Immature natural killer cell (primary cell): ENCODE measurements around the gene CRNKL1. TPM values are rescaled to one million over a fixed set of nuclear protein-coding genes. Genes with fewer than 3 reads are reported as not detected.

ENCODE experiments used
- DNase-seq, 3 donors: peaks; one replicate each; pipeline ENCODE4 v3.0.0; 2022; ENCODE audit warnings: mixed read lengths in 1 of 3
- H3K27ac Mint-ChIP-seq, 6 donors: one replicate each; pipeline ENCODE4 v1.8.0; 2020; ENCODE audit warnings: mixed read lengths in 6 of 6, mild to moderate bottlenecking in 5 of 6, inconsistent platforms in 4 of 6, moderate library complexity in 3 of 6
- H3K27me3 Mint-ChIP-seq, 3 donors: one replicate each; pipeline ENCODE4 v1.8.0; 2020 to 2021; ENCODE audit warnings: low read depth in 3 of 3, mild to moderate bottlenecking in 3 of 3, mixed read lengths in 3 of 3, moderate library complexity in 3 of 3, inconsistent platforms in 1 of 3
- H3K36me3 Mint-ChIP-seq, 3 donors: one replicate each; pipeline ENCODE4 v1.8.0; 2020; ENCODE audit warnings: mixed read lengths in 3 of 3, inconsistent platforms in 2 of 3, mild to moderate bottlenecking in 2 of 3
- H3K4me1 Mint-ChIP-seq, 2 donors: one replicate each; pipeline ENCODE4 v1.8.0; 2020; ENCODE audit warnings: inconsistent platforms in 2 of 2, mild to moderate bottlenecking in 2 of 2, mixed read lengths in 2 of 2, moderate library complexity in 1 of 2
- H3K4me3 Mint-ChIP-seq, 5 donors: one replicate each; pipeline ENCODE4 v1.8.0; 2020; ENCODE audit warnings: mild to moderate bottlenecking in 5 of 5, mixed read lengths in 5 of 5, inconsistent platforms in 3 of 5, moderate library complexity in 3 of 5
- H3K9me3 Mint-ChIP-seq, 6 donors: one replicate each; pipeline ENCODE4 v1.8.0; 2020; ENCODE audit warnings: mild to moderate bottlenecking in 6 of 6, mixed read lengths in 6 of 6, inconsistent platforms in 4 of 6, moderate library complexity in 3 of 6
- polyA plus RNA-seq, 3 donors: library from polyadenylated mRNA; unstranded; fragments of 300-500 nt; fragmentation: Illumina TruSeq; gene quantifications; one replicate each; pipeline ENCODE4 v1.2.3, GENCODE V29; 2021

Gene CRNKL1
- 10 to 100 TPM; 11.2 to 19.0 (median 11.3) TPM for polyA plus RNA-seq

GRCh38 chr20:20052074-20052970 lies at the start of gene CRNKL1, which contains the start of gene CFAP61:
Gene CRNKL1 (minus strand): TSS chr20:20052466. CDS start chr20:20052342, 124 bp downstream.
Gene CFAP61 (plus strand): TSS chr20:20052532. CDS start chr20:20056654, 4,122 bp downstream.
- Mint-ChIP-seq H3K36me3 (peaks cover 17 to 25% (median 21%) of the 10 kb centered on the region in 3 donors), H3K9me3 (no peaks in the 10 kb centered on the region), H3K4me3 (peak within 1 kb of the TSS; percentile 97 to 100 (median 98)), H3K4me1 (peaks cover 21 to 35% of the 10 kb centered on the region in 2 donors), H3K27me3 (peaks cover 7 to 13% (median 12%) of the 10 kb centered on the region in 3 donors), H3K27ac (peak within 1 kb of the TSS; percentile 94 to 99 (median 96))
- peak; percentile 98 for DNase-seq

DNA sequence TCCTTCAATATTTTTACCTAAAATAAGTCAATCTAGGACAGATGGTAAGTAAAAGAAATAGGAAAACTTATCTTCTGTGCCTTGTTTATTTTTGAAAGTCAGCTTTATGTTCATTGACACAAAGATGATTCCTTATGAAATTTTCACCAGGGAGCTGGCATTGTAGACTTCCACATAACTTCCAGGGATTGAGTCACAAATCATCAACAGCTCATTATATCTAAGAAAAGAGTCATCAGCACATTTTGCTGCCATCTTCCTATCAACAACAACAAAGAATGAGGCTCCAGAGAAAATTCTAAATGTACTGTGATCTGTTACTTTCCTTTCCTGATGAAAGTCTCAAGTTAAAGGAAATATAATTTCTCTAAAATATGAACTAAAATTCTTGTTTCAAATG lies 48.6 kb upstream of the CRNKL1 start:
- Mint-ChIP-seq H3K4me1 (no peaks in the 10 kb centered on the region), H3K27ac (no peak overlapping the region), H3K4me3 (no peak overlapping the region), H3K27me3 (peaks cover 0 to 1% (median 0%) of the 10 kb centered on the region in 3 donors), H3K36me3 (no peaks in the 10 kb centered on the region), H3K9me3 (no peaks in the 10 kb centered on the region)
- DNase-seq: no peak

GRCh38 chr20:20096421-20096820 lies 44.2 kb upstream of the CRNKL1 start:
- Mint-ChIP-seq H3K27me3 (peaks cover 0 to 5% (median 0%) of the 10 kb centered on the region in 3 donors), H3K27ac (no peak overlapping the region), H3K9me3 (no peaks in the 10 kb centered on the region)

GRCh38 chr20:20095114-20095872 lies 43.0 kb upstream of the CRNKL1 start:
- DNase-seq: no peak
- H3K27ac Mint-ChIP-seq: peak overlapping the region in 1 of 6 donors; percentile 78
- H3K27me3 Mint-ChIP-seq: peaks cover 0 to 5% (median 0%) of the 10 kb centered on the region in 3 donors
- no peaks in the 10 kb centered on the region for H3K36me3 Mint-ChIP-seq
- H3K4me1 Mint-ChIP-seq: peaks cover 0 to 4% of the 10 kb centered on the region in 2 donors
- no peak overlapping the region for H3K4me3 Mint-ChIP-seq
- H3K9me3 Mint-ChIP-seq: no peaks in the 10 kb centered on the region

More at GRCh38 chr20:20096421-20096820, 44.2 kb upstream of the CRNKL1 start:
- Mint-ChIP-seq H3K36me3 (no peaks in the 10 kb centered on the region), H3K4me1 (peaks cover 0 to 4% of the 10 kb centered on the region in 2 donors), H3K4me3 (no peak overlapping the region)
- no peak for DNase-seq

GRCh38 chr20:20094410-20094809 lies 42.1 kb upstream of the CRNKL1 start:
- Mint-ChIP-seq H3K27me3 (peaks cover 0 to 5% (median 0%) of the 10 kb centered on the region in 3 donors), H3K27ac (peak overlapping the region in 5 of 6 donors; percentile 20 to 78 (median 39)), H3K36me3 (no peaks in the 10 kb centered on the region), H3K9me3 (no peaks in the 10 kb centered on the region), H3K4me3 (peak overlapping the region in 1 of 5 donors; percentile 56), H3K4me1 (peaks cover 0 to 4% of the 10 kb centered on the region in 2 donors)
- DNase-seq: peak in 1 of 3 donors; percentile 9

DNA sequence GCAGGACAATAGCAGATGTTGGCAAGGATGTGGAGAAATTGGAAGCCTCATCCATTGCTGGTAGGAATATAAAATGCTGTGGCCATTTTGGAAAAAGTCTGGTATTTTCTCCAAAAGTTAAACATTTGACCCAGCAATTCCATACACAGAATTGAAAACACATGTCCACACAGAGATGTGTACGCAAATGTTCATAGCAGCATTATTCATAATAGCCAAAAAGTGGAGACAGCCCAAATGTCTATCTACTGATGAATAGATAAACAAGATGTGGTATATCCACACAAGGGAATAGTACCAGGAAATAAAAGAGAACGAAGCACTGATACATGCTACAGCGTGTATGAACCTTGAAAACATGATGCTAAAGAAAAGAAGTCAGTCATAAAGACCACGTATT lies 40.6 kb upstream of the CRNKL1 start:
- peaks cover 0 to 5% (median 0%) of the 10 kb centered on the region in 3 donors for H3K27me3 Mint-ChIP-seq
- no peaks in the 10 kb centered on the region for H3K9me3 Mint-ChIP-seq
- H3K4me3 Mint-ChIP-seq: no peak overlapping the region
- no peak for DNase-seq
- H3K27ac Mint-ChIP-seq: no peak overlapping the region
- H3K36me3 Mint-ChIP-seq: no peaks in the 10 kb centered on the region
- H3K4me1 Mint-ChIP-seq: peaks cover 0 to 4% of the 10 kb centered on the region in 2 donors

- Mint-ChIP-seq H3K27me3 (peaks cover 0 to 5% (median 0%) of the 10 kb centered on the region in 3 donors), H3K4me1 (peaks cover 0 to 4% of the 10 kb centered on the region in 2 donors), H3K9me3 (no peaks in the 10 kb centered on the region), H3K27ac (peak overlapping the region in 2 of 6 donors; percentile 14 to 64), H3K4me3 (no peak overlapping the region), H3K36me3 (no peaks in the 10 kb centered on the region)
- no peak for DNase-seq
Measured at GRCh38 chr20:20089939-20090338, 37.7 kb upstream of the CRNKL1 start.

GRCh38 chr20:20089018-20089417 lies 36.8 kb upstream of the CRNKL1 start:
- H3K36me3 Mint-ChIP-seq: no peaks in the 10 kb centered on the region
- DNase-seq: no peak
- no peak overlapping the region for H3K4me3 Mint-ChIP-seq
- no peaks in the 10 kb centered on the region for H3K9me3 Mint-ChIP-seq
- peak overlapping the region in 1 of 6 donors; percentile 31 for H3K27ac Mint-ChIP-seq
- peaks cover 0 to 3% (median 0%) of the 10 kb centered on the region in 3 donors for H3K27me3 Mint-ChIP-seq
- H3K4me1 Mint-ChIP-seq: peaks cover 2 to 7% of the 10 kb centered on the region in 2 donors

DNA sequence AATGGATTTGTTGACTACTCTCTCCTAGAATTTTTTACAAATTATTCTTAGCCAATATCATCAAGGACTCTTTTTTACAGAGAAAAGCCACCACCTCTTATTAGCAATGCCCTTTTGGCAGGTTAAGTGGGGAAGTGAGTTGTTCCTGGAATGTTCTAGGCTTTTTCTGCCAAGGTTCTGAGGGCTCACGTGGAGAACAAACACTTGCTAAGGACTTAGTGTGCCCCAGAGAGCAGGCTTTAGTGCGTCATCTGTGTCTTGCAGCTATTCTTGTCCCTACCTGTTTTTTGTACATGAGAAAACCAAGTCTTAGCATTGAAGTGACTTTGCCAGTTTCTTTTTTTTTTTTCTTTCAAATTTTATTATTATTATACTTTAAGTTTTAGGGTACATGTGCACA lies 33.5 kb upstream of the CRNKL1 start:
- no peak overlapping the region for H3K27ac Mint-ChIP-seq
- no peaks in the 10 kb centered on the region for H3K36me3 Mint-ChIP-seq
- no peak for DNase-seq
- H3K27me3 Mint-ChIP-seq: peaks cover 0 to 3% (median 1%) of the 10 kb centered on the region in 3 donors
- peaks cover 5 to 10% of the 10 kb centered on the region in 2 donors for H3K4me1 Mint-ChIP-seq
- no peaks in the 10 kb centered on the region for H3K9me3 Mint-ChIP-seq
- H3K4me3 Mint-ChIP-seq: no peak overlapping the region

DNA sequence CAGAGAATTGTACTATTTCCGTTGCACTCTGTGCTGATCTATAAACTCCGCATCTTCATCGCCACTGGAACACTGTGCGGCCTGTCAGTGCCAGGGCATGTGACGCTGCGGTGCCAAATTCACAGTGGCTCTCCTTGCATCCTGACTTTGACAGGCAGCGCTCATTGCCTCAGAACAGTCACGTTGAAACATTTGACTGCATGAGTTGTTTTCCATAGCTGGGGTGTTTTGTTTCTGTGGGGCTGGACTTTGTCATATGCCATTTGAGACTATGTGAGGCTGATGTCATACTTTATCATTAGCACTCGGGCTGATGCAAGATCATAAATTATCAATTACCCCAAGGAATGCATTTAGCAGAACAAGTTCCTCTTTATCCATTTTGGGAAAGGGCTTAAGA lies 32.8 kb upstream of the CRNKL1 start:
- no peaks in the 10 kb centered on the region for H3K36me3 Mint-ChIP-seq
- peak overlapping the region in 1 of 5 donors; percentile 19 for H3K4me3 Mint-ChIP-seq

GRCh38 chr20:20084296-20084752 lies 32.1 kb upstream of the CRNKL1 start:
- no peaks in the 10 kb centered on the region for H3K36me3 Mint-ChIP-seq
- H3K9me3 Mint-ChIP-seq: no peaks in the 10 kb centered on the region
- peak overlapping the region in 4 of 5 donors; percentile 71 to 83 (median 76) for H3K4me3 Mint-ChIP-seq
- no peak for DNase-seq
- peaks cover 0 to 3% (median 1%) of the 10 kb centered on the region in 3 donors for H3K27me3 Mint-ChIP-seq
- H3K27ac Mint-ChIP-seq: peak overlapping the region in 4 of 6 donors; percentile 7 to 93 (median 79)
- peaks cover 5 to 10% of the 10 kb centered on the region in 2 donors for H3K4me1 Mint-ChIP-seq

More for the DNA sequence above, 32.8 kb upstream of the CRNKL1 start:
- H3K9me3 Mint-ChIP-seq: no peaks in the 10 kb centered on the region
- peaks cover 5 to 10% of the 10 kb centered on the region in 2 donors for H3K4me1 Mint-ChIP-seq
- H3K27me3 Mint-ChIP-seq: peaks cover 0 to 3% (median 1%) of the 10 kb centered on the region in 3 donors
- peak overlapping the region in 2 of 6 donors; percentile 6 to 58 for H3K27ac Mint-ChIP-seq
- no peak for DNase-seq

DNA sequence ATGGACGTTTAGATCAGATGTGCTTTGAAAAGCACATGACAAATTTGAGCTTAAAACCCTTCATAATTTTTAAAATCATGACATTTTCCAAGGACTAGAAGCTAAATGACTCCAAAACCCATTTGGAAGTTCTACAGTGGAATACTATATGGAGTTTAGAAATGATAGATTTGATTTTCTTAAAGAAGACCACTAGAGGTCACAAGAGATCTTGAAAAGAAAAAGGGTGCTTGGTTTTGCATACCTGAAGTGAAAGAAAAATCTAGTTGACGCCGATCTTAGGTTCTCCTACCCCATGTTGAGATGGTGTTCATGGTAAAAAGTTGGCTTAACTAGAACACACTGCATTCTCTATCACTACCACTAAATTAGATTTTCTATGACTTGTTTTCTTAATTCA lies 31.5 kb upstream of the CRNKL1 start:
- H3K9me3 Mint-ChIP-seq: no peaks in the 10 kb centered on the region

GRCh38 chr20:20079102-20079784 lies 27.0 kb upstream of the CRNKL1 start:
- H3K4me3 Mint-ChIP-seq: no peak overlapping the region
- no peaks in the 10 kb centered on the region for H3K9me3 Mint-ChIP-seq
- H3K27me3 Mint-ChIP-seq: peaks cover 0 to 5% (median 2%) of the 10 kb centered on the region in 3 donors
- H3K27ac Mint-ChIP-seq: no peak overlapping the region
- peaks cover 5 to 6% of the 10 kb centered on the region in 2 donors for H3K4me1 Mint-ChIP-seq
- no peaks in the 10 kb centered on the region for H3K36me3 Mint-ChIP-seq
- no peak for DNase-seq

More for the DNA sequence above, 31.5 kb upstream of the CRNKL1 start:
- Mint-ChIP-seq H3K27ac (peak overlapping the region in 4 of 6 donors; percentile 67 to 93 (median 79)), H3K27me3 (peaks cover 0 to 3% (median 1%) of the 10 kb centered on the region in 3 donors), H3K4me1 (peaks cover 5 to 10% of the 10 kb centered on the region in 2 donors), H3K4me3 (peak overlapping the region in 4 of 5 donors; percentile 71 to 83 (median 76)), H3K36me3 (no peaks in the 10 kb centered on the region)
- peak; percentile 42 to 68 (median 63) for DNase-seq
